HG02852 (cell line): ENCODE measurements around the gene PIP5KL1.

Experiments used
- ATAC-seq: cut with Tn5 transposase; IDR thresholded peaks from one replicate; pipeline ENCODE4 v1.9.1; 2021; ENCODE audit warnings: mild to moderate bottlenecking, moderate library complexity; ENCODE audit not compliant: unreplicated experiment

Gene PIP5KL1

DNA sequence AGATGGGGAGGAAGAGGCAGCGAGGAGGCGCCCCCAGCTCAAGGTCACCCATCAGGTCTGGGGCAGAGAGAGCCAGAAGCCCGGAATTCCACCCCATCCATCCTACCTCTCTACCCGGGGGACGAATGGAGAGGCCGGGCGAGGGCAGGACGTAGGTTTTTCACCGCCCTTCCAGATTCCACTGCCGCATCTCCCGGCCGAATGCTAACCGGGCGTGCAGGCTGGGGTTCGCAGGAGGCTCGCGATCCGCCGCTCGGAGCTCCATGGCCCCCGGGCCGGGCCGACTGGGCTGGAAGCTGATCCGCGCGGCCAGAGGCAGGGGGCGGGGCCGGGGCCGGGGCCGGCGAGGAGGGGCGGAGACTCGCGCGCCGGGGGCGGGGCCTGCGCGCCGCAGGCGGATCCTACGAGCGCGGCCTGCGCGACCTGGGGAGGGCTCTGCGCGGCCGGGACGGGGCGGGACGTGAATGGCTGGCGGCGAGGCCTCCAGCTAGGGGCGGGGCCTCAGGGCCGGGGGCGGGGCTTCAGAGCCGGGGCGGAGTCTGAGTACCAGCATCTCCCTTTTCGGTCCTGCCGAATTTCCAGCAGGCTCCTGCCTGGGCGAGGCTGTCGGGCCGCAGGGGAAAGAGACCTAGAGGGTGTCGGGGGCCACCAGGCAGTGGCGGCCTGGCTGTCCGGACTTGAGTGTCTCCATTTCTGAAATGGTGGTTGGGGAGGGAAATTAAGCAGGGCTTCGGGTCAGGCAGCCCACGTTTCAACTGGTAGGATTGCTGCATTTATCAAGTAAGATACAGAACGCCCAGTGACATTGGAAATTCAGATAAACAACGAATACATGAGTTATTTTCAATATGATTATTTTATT lies 13.6 kb downstream of the PIP5KL1 start, which contains the start of gene ST6GALNAC4:
TSS of gene ST6GALNAC4 (minus strand) at position 322 of the 862 bp plus-strand sequence. CDS start 622 bp downstream, outside the sequence.
- peak; percentile 70 for ATAC-seq

DNA sequence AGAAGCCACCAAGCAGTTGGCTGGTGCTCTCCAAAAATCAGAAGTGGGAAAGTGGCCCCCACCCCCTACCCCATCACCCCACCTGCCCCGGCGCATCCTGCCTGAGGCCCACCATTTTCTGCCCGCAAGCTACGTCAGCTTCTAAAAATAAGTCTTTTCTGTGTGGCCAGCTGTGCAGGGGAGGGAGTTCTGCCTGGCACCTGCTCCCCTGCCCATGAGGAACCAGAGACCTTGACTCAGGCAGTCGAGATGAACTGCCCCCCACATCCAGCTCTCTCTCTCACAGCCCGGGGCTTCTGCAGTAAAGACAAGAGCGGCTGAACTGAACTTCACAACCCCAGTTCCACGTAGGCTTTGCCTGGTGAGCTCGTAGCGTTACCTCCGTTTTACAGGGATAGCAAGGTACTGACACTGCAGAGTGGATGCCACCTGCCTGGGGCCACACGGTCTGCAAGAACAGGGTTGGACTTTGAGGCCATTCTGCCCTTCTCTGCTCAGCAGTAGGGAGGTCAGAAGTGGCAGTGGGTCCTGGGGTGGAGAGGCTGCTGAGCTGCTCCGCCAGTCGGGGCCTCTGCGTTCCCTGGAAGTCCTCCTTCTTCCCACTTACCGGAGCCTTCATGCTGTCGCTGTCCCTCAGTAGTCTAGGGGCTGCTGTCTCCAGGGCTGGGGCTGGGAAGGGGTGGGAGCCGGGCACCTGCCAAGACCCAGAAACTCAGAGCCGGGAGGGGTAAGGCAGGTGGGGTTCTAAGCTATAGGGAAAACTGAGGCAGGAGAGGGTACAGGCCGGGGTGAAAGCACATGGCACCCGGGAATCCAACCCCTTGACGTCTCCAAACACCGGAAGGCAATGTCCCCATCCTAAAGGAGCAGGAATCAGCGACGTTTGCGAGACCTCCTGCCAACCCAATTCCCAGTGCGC lies 14.5 kb downstream of the PIP5KL1 start:
- no peak for ATAC-seq

DNA sequence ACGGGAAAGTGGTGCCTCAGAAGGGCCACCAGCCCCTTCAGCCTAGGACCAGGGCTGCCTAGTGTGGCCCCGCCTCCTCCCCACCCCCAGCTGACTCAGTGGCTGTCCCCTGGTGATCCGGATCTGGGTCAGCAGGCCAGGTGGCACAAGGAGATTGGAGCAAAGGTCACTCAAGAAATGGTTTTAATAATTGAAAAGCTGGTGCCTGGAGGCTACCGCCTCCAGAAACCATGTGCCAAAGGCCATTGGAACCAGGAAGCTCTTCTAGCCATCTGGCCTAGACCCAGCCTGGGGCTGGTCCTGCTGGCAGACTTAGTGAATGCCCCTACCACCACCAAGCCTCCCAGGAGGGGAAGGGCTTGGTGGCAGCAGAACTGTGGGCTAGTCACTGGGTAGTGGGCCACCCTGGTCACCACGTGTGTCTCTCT lies 15.2 kb downstream of the PIP5KL1 start:
- no peak for ATAC-seq

DNA sequence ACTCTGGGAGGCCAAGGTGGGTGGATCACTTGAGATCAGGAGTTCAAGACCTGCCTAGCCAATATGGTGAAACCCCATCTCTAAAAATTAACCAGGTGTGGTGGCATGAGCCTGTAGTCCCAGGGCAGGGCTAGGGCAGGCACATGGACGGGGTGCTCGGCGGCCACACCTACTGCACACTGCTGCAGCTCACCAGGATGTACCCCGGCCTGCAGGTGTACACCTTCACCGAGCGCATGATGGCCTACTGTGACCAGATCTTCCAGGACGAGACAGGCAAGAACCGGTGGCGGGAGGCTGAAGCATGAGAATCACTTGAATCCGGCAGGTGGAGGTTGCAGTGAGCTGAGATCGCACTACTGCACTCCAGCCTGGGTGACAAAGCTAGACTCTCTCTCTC lies 16.9 kb downstream of the PIP5KL1 start:
- no peak for ATAC-seq

DNA sequence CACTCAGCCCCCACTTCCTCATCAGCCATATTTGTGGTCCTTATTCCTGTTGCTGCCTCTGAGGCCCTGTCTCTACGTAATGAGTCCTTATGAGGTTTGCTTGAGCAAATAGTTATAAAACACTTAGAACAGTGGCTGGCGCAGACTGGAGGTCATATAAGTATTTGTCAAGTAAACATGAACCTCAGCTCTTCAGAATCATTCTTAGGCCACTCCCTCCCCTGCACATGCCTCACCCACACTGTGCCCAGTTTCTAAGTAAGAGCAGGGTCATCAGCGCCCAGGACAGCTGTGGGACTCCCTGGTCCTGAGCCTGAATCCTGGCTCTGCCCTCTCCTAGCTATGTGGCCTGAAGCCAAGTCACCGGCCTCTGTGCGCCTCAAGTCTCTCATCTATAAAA lies 17.7 kb downstream of the PIP5KL1 start:
- ATAC-seq, result no peak

DNA sequence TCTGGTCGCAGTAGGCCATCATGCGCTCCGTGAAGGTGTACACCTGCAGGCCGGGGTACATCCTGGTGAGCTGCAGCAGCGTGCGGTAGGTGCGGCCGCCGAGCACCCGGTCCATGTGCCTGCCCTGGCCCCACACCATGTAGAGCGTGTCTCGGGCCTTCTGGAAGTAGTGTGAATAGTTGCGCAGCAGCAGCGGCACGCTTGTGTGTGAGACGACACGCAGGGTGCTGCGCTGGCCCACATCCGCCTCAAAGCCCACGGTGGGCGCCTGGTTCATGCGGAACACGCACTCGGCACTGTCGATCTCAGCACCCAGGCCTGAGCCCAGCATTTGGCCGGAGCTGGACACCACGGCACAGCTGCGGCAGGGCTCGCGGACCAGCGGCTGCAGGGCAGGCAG lies 18.3 kb downstream of the PIP5KL1 start:
- no peak for ATAC-seq

DNA sequence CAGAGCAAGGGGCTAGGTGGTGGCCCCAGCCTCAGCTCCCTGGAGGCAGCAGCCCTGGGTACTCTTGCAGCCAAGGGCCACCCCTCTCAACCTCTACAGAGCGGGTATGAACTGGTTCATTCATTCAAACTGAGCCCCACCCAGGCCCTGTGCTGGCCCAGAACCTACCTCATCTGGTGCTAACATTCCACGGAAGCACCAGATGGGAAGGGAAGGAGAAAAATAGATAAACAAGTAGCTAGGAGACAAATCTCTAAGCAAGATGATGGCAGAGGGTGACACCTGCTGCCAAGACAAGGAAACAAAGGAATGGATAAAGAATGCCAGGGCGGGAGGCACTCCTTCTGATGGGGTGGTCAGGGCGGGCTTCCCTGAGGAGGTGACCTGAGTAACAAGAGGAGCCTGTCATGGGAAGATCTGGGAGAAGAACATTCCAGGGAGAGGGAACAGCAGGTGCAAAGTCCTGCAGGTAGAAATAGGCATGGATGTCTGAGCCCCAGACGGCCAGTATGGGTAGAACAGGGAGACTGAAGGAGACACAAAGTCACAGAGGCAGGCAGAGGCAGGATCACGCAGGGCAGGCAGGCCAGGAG lies 19.9 kb downstream of the PIP5KL1 start:
- no peak for ATAC-seq

DNA sequence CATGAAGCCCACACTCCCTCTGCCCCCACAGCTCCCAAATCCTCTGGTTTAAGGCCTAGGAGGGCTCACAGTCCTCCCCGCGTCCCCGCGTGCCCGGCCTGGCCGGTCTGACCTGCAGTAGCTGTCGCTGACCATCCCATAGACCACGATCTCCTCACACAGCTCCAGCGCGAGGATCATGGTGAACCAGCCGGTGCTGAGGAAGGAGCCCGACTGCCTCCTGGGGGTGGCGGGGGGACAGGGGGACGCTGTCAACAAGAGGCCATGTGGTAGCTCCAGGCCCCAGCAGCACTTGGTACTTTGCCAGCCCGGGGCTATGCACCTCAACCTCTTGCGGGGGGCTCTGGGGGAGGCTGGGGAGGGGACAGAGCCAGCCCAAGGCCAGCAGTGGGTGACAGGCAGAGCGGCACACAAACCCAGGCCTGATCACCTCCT lies 20.7 kb downstream of the PIP5KL1 start:
- ATAC-seq, result no peak

DNA sequence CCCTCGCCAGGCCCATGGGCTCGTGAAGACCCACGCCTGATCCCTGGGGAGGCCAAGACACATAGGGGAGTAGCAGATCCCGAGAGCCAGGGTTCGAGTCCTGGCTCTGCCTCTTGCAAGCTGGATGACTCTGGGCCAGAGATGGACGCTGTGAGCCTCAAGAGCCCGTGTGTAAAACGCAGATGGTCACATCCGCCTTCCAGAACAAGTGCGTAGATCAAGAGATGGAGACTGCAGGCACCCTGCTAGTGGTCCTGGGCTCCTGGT lies 22.0 kb downstream of the PIP5KL1 start:
- no peak for ATAC-seq

DNA sequence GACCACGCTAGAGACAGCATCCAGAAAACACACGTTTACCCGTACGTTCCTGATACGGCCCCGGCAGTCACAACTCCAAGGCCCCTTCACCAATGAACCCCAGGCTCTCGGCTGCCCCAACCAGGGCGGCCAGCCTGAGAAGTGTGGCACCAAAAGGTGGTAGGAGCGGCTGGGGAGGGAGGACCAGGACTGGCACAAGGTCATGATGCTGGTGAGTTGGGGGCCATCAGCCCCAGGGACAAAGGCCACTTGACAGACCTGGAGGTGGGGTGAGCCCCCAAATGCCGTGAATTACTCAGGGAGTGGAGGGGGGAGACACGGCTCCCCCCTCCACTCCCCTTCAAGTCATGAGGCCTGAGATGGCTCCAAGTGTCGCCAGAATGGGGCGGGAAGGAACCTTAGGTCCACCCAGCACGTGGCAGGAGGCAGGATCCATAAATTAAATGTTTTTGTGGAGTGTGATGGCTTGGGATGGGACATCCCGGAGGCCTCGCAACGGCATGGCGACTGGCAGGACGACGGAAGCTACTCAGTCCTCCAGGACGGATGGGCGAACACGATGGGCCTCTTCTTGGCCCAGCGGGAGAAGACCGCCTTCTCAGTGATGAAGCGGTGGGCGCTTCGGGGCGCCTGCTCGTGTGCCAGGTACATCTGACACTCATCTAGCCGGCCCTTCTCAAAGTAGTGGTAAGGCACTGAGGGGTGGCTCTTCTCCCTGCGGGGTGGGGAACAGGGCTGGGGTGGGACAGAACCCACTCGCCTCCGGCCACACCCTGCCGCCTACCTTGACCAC lies 22.5 kb downstream of the PIP5KL1 start:
- ATAC-seq, result no peak

DNA sequence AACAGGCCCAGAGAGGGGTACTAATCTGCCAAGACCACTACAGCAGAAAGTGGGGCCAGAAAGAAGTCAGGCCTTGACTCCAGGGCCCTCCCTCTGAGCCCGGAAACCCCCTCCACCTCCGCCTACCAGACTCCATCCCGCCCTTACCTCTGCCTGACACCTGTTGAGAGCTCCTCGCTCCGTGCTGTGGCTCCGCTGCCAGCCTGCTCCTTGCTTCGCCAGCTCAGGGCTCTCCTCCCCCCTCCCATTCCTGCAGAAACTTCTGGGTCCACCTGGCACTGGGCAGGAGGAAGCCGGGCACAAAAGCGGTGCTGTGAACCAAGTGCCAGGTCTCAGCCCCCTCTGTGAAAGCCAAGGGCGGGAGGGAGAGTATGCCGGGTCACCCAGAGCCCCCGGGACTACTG lies 24.8 kb downstream of the PIP5KL1 start:
- ATAC-seq, result no peak

DNA sequence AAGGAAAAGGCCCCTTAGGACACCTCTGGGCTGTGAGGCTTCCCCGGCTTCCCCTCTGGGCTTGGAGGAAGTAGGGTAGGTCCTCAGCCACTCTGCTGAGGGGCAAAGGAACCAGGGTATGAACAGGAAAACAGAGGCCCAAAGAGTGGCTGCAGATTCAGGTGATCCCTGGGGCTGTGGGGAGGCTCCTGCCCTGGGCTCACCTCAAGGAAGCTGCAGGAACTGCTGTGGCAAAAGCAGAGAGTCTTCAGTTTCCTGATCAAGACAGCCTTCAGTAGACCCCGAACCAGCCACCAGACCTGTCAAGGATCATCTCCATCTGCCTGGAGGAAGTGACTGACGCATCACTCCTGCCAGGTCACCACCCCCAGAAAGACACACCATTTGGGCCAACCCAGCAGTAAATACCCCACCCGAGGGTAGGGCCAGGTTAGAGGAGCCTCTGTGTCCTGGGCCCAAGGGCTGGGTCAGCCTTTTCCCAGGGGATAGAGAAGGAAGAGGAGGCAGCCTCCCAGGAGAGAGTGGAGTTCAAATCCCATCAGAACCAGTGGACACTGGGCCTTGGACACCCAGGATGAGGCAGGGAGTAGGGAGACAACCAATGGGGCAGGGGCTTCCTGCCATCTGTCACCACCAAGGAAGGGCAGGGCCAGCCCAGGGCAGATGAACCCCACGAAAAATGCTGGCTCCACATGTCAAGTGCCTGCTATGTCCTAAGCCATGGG lies 25.4 kb downstream of the PIP5KL1 start:
- no peak for ATAC-seq

DNA sequence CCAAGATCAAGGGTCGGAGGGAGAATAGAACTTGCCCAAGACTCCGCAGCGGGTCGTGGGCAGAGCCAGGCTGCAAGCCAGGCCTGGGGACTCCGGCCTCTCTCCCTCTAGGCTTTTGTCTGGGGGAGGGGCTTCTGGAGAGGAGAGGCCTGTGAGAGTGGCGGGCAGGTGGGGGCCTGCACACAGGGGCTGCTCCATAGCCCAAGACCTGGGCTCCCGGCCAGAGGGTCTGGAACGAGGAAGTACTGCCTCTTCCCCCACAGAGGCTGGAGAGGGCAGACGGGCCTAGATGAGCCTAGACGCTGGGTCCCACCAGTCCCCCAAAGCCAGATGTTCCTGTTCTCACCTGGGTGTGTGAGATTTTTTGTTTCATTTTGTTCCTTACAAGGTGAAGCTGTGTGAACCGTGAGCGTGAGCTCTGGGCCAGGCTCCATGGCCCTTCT lies 26.0 kb downstream of the PIP5KL1 start:
- no peak for ATAC-seq

DNA sequence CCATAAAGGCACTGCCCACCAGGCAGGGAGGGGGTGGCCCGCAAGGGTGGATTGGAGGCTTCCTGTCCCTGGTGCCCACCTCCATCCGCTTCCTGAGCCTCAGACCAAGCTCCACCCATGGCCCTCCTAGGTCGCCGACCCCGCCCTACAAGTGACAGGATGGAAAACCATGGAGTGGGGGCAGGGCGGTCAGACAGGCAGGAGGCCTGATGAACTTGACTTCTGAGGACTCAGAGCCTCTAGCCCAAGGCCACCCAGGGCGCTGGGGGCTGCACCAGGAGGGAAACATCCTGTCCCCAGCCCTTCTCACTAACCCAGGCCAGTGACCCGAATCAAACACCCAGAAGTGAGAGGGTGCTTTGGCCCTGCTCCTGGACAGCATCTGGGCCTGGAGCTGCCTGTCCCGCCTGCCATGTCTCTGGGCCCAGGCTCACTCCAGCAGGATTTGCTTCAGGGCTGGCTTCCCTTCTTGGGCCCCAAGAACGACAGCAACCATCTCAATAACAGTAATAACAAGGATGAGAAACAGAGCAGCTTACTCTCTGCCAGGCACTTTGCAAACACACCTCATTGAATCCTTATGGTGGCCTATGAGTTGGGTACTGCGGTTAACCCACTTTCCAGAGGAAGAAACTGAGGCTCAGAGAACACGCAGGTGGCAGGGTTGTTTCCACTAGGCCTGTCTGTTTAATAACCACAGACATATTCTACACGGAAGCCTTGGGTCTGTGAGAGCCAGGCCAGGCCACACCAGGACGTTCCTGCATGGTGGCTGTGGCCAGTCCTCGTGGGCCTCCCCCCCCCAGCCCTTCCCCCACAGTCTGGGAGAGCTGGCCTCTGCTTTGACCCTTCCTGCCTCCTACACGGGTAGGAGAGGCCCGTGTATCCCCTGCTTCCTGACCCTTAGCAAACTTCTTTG lies 26.8 kb downstream of the PIP5KL1 start:
- ATAC-seq, result no peak

DNA sequence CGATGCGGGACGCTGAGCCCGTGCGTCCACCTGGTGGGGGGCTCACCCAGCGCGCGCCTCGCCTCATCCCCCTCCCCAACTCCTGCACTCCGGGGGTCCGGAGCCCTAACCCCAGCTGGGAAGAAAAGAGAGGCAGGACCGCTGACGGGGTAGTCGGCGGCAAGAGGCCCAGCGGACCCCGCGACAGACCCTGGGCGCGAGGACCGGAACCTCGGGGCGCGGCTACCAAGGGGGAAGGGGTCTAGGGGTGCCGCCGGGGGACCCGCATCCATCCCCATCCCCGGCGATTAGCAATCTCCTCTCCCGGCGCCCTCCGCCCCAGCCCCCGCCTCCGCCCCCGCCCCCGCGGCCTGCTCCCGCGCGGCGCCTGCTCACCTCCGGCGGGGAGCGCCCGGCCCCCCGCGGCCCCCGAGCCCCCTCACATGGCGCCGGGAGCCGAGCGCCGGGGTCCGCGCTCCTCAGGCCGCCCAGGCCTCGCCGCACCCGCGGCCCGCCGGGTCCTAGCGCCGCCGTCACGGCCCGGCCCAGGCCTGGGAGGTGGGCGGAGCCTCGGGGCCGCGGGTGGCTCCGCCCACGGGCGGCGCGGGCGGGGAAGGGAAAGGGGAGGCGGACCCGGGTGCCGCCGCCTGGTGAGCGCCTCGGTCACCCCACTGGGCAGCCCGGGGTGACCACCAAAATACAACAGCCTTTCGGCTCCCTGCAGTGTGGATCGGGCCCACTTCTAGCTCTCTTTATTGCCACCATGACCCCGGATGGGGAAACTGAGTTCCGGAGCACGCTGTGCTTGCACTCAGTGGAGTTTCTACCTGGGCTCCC lies 31.2 kb downstream of the PIP5KL1 start, which contains the start of gene ST6GALNAC6:
TSS of gene ST6GALNAC6 (minus strand) at position 476 of the 816 bp plus-strand sequence. CDS start 1,622 bp downstream, outside the sequence.
- ATAC-seq, result peak; percentile 65

DNA sequence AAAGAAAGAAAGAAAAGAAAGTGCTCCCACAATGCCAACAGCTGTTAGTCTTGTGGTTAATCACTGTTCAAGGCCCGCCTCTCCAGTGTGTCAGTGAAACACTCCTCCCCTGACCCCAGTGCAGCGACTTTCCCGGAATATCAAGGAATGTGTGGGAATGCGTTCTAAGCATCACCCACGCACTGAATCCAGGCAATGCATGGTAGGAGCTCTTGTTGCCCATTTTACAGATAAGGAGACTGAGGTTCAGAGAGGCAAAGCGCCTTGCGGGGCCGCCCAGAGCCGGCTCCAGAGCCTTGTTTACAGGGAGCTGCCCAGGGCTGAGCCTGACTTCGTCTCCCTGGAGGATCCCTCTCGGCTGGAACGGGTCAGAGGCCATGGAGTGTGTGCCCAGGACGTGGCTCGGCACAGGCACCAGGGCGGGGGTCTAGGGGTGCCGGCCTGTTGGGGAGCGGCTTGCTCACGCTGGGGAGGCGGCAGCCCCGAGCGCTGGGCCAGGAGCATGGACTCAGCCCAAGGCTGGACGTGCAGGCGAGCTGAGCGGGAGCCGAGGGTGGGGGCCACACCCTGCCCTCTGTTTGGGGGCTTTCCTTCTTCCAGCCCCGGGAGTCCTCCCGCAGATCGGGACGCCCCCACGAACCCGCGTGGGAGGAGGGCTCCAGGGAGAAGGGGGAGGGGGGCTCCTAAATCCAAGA lies 32.0 kb downstream of the PIP5KL1 start:
- ATAC-seq, result peak; percentile 17

DNA sequence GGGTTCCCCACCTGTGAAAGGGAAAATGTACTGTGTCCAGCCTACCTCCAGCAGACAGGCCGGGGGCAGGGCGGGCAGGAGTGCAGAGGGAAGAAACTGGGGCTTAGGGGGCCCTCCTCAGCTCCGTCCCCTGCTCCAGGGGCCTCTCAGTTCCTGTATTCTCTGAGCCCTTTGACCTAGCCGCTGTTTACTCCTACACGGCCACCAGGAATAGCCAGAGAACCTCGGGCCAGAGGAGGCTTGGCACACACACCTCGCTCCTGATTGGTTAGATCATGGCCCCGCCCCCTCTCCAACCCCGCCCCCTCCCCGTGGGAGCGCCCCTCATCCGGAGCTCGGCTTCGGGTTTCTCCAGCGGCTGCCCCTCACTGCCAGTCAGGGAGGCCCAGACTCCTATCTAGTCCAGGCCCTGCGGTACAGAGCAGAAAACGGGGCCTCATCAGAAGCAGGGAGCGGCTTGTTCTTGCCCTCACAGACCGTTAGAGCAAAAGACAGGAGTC lies 33.3 kb downstream of the PIP5KL1 start:
- ATAC-seq, result no peak
